ENCODE results near the gene SYTL3.

Gene SYTL3

DNA sequence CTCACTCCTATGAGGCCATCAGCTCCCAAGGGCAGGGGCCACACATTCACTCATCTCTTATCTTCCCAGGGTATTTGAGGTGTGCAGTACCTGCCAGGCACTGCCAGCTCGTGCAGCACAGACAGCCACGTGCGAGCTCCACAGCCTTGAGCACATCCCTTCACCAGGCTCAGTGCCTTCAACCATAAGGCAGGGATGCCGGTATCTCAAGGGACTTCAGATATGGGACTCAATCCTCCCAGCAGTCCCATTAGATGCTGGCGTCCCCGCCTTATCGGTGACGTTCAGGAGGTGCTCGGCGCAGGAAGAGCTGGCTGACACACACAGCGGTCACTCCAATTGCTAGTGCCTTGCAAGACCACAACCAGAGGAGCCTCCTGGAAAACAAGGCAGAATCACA lies 122.3 kb downstream of the SYTL3 start:
- no peak overlapping the region for H3K27ac ChIP-seq (ENCODE audit: low read length)
- H4K20me1 ChIP-seq (ENCODE audit: insufficient read depth, low read length): peaks cover 40% of the 10 kb centered on the region
- H2AFZ ChIP-seq (ENCODE audit: low read depth, low read length): no peak overlapping the region
- no peaks in the 10 kb centered on the region for H3K9me3 ChIP-seq (ENCODE audit: insufficient read depth, low read length, severe bottlenecking)
- no peak overlapping the region for H3K9ac ChIP-seq (ENCODE audit: low read depth, low read length)
- H3K4me3 ChIP-seq (ENCODE audit: low read depth in 1 of 2, low read length in 2 of 2): no peak overlapping the region
- DNase-seq (no peak), ATAC-seq (ENCODE audit: insufficient read depth, low read depth) (no peak)
- H3K4me1 ChIP-seq (ENCODE audit: insufficient read depth, low read length): no peaks in the 10 kb centered on the region
- TF ChIP-seq, protein P1, sequence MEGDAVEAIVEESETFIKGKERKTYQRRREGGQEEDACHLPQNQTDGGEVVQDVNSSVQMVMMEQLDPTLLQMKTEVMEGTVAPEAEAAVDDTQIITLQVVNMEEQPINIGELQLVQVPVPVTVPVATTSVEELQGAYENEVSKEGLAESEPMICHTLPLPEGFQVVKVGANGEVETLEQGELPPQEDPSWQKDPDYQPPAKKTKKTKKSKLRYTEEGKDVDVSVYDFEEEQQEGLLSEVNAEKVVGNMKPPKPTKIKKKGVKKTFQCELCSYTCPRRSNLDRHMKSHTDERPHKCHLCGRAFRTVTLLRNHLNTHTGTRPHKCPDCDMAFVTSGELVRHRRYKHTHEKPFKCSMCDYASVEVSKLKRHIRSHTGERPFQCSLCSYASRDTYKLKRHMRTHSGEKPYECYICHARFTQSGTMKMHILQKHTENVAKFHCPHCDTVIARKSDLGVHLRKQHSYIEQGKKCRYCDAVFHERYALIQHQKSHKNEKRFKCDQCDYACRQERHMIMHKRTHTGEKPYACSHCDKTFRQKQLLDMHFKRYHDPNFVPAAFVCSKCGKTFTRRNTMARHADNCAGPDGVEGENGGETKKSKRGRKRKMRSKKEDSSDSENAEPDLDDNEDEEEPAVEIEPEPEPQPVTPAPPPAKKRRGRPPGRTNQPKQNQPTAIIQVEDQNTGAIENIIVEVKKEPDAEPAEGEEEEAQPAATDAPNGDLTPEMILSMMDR (IDR thresholded peaks at IDR 0.05; ENCODE audit: borderline replicate concordance, extremely low read depth, low read length, poor library complexity, severe bottlenecking): no peak
- no peak for TF ChIP-seq EZH2 (IDR thresholded peaks at IDR 0.05; ENCODE audit: borderline replicate concordance, low read depth, low read length, severe bottlenecking)
- no peaks in the 10 kb centered on the region; the same call in none of the 2 replicates for H3K79me2 ChIP-seq (ENCODE audit: insufficient read depth, low read length)
- no peaks in the 10 kb centered on the region for H3K27me3 ChIP-seq (ENCODE audit: insufficient read depth, low read length, poor library complexity)
- H3K36me3 ChIP-seq (ENCODE audit: insufficient read depth, low read length): peaks cover 100% of the 10 kb centered on the region
- H3K4me2 ChIP-seq (ENCODE audit: insufficient read depth, low read length): no peak overlapping the region

DNA sequence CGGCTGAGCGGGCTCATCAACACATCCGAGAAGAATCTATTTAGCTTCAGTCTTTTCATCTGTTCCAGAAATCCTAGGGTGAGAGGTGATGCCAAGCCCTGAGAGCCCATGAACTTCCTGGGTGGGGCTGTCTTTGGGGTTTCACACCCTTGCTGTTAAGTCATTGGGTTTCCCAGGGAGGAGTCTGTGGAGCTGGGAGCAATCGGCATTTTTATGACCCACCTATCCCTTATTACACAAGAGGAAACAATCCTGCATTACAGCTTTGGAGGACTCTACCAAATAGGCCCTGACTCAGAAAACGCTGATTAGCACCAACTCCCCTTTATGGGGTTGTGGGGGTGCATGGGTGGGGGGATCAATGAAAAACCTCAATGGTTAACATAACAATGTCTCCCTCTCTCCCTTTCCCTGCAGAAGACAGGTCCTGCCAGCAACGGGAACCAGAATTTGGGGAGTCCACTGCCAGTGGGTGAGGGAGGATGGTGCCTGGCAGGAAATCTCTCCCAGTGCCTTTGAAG lies 123.1 kb downstream of the SYTL3 start:
- Histone ChIP-seq H3K9me3 (ENCODE audit: insufficient read depth, low read length, severe bottlenecking) (no peaks in the 10 kb centered on the region), H3K27me3 (ENCODE audit: insufficient read depth, low read length, poor library complexity) (no peaks in the 10 kb centered on the region), H3K36me3 (ENCODE audit: insufficient read depth, low read length) (peaks cover 100% of the 10 kb centered on the region), H3K27ac (ENCODE audit: low read length) (no peak overlapping the region), H3K4me1 (ENCODE audit: insufficient read depth, low read length) (no peaks in the 10 kb centered on the region), H3K9ac (ENCODE audit: low read depth, low read length) (no peak overlapping the region), H3K4me2 (ENCODE audit: insufficient read depth, low read length) (no peak overlapping the region), H3K4me3 (ENCODE audit: low read depth in 1 of 2, low read length in 2 of 2) (no peak overlapping the region), H3K79me2 (ENCODE audit: insufficient read depth, low read length) (peaks cover 4% of the 10 kb centered on the region), H4K20me1 (ENCODE audit: insufficient read depth, low read length) (peaks cover 43% of the 10 kb centered on the region), H2AFZ (ENCODE audit: low read depth, low read length) (no peak overlapping the region)
- no peak for TF ChIP-seq EZH2 (IDR thresholded peaks at IDR 0.05; ENCODE audit: borderline replicate concordance, low read depth, low read length, severe bottlenecking)
- TF ChIP-seq, protein P1 (IDR thresholded peaks at IDR 0.05; ENCODE audit: borderline replicate concordance, extremely low read depth, low read length, poor library complexity, severe bottlenecking): no peak
- DNase-seq (no peak), ATAC-seq (ENCODE audit: insufficient read depth, low read depth) (no peak)

DNA sequence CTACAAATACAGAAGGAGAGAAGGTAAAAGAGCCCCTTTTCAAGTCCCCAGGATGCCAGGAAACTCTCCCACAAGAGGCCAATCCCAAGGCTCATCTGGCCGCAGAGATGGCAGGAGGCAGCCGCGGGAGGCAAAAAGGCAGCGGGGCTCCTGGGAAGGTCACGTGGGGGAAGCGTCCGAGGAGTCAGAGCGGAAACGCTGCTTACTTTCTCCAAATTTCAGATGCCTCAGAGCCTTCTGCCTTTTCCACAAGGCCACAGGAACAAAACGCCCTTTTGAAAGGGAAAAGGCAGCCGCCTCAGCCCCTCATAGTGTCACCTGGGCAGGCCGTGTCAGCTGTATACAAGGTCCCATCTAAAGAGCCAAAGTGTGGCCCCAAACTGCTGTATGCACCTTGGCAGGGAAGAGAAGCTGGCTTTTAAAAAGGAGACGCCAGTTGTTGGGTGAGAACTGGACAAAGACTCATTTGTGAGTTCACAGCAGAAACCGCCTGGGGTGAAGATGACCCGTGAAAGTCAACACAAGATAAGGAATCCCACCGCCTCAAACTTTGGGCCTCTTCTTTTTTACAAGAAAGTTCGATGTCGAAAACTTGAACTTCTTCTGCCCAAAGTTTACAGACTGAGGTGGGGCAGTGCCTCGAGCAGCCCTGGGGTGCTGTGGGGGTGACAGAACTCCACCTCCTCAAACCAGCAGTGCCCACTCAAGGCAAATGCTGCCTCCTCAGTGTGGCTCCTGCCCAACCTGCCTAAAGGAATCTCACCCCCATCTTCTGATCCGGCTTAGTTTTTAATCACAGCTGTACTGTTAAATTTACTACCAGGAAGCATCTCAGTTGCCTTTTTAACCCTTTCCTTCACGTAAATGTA lies 124.0 kb downstream of the SYTL3 start:
- peaks cover 9% of the 10 kb centered on the region for H3K79me2 ChIP-seq (ENCODE audit: insufficient read depth, low read length)
- no peak overlapping the region for H3K27ac ChIP-seq (ENCODE audit: low read length)
- no peaks in the 10 kb centered on the region for H3K9me3 ChIP-seq (ENCODE audit: insufficient read depth, low read length, severe bottlenecking)
- H3K4me2 ChIP-seq (ENCODE audit: insufficient read depth, low read length): no peak overlapping the region
- H3K36me3 ChIP-seq (ENCODE audit: insufficient read depth, low read length): peaks cover 99% of the 10 kb centered on the region
- H3K4me3 ChIP-seq (ENCODE audit: low read depth in 1 of 2, low read length in 2 of 2): no peak overlapping the region
- H2AFZ ChIP-seq (ENCODE audit: low read depth, low read length): no peak overlapping the region
- H3K4me1 ChIP-seq (ENCODE audit: insufficient read depth, low read length): no peaks in the 10 kb centered on the region
- no peaks in the 10 kb centered on the region for H3K27me3 ChIP-seq (ENCODE audit: insufficient read depth, low read length, poor library complexity)
- H4K20me1 ChIP-seq (ENCODE audit: insufficient read depth, low read length): peaks cover 43% of the 10 kb centered on the region
- TF ChIP-seq EZH2 (IDR thresholded peaks at IDR 0.05; ENCODE audit: borderline replicate concordance, low read depth, low read length, severe bottlenecking): no peak
- no peak overlapping the region for H3K9ac ChIP-seq (ENCODE audit: low read depth, low read length)
- DNase-seq (no peak), ATAC-seq (ENCODE audit: insufficient read depth, low read depth) (no peak)

DNA sequence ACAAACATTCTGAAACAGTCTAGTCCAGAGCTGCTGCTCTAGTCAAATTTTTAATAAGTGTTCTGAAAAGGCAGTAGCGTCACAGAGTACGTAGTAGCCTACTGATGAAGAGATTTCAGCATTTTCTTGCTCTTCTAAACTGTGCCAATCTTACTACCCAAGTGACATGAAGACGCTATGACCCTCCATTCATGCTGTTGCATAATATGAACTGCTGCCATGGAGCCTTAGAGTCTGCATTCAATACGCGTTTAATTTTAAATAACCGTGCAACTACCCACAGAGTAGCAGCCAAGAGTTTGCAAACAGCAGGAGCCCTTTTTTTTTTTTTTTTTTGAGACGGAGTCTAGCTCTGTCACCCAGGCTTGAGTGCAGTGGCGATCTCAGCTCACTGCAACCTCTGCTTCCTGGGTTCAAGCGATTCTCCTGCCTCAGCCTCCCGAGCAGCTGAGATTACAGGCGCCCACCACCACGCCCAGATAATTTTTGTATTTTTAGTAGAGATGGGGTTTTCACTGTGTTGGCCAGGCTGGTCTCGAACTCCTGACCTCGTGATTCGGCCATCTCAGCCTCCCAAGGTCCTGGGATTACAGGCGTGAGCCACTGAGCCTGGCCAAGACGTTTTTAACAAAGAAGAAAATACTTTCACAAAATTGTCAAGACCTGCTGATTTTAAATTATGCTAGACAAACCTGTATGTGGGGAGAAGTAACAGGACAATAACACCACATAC lies 125.0 kb downstream of the SYTL3 start:
- no peak overlapping the region for H2AFZ ChIP-seq (ENCODE audit: low read depth, low read length)
- H3K4me1 ChIP-seq (ENCODE audit: insufficient read depth, low read length): no peaks in the 10 kb centered on the region
- DNase-seq: no peak
- no peak overlapping the region for H3K27ac ChIP-seq (ENCODE audit: low read length)
- ATAC-seq (ENCODE audit: insufficient read depth, low read depth): no peak
- H3K36me3 ChIP-seq (ENCODE audit: insufficient read depth, low read length): peaks cover 93% of the 10 kb centered on the region
- TF ChIP-seq, protein P1 (IDR thresholded peaks at IDR 0.05; ENCODE audit: borderline replicate concordance, extremely low read depth, low read length, poor library complexity, severe bottlenecking): no peak
- TF ChIP-seq EZH2 (IDR thresholded peaks at IDR 0.05; ENCODE audit: borderline replicate concordance, low read depth, low read length, severe bottlenecking): no peak
- H4K20me1 ChIP-seq (ENCODE audit: insufficient read depth, low read length): peaks cover 41% of the 10 kb centered on the region
- H3K4me3 ChIP-seq (ENCODE audit: low read depth in 1 of 2, low read length in 2 of 2): no peak overlapping the region
- no peak overlapping the region for H3K9ac ChIP-seq (ENCODE audit: low read depth, low read length)
- no peak overlapping the region for H3K4me2 ChIP-seq (ENCODE audit: insufficient read depth, low read length)
- peaks cover 14% of the 10 kb centered on the region for H3K79me2 ChIP-seq (ENCODE audit: insufficient read depth, low read length)
- no peaks in the 10 kb centered on the region for H3K27me3 ChIP-seq (ENCODE audit: insufficient read depth, low read length, poor library complexity)
- H3K9me3 ChIP-seq (ENCODE audit: insufficient read depth, low read length, severe bottlenecking): no peaks in the 10 kb centered on the region
